Heart left ventricle (tissue), 16 donors: ENCODE data around the gene DPEP3. TPM values are rescaled to one million over a fixed set of nuclear protein-coding genes. Genes with fewer than 3 reads are reported as not detected.

Experiments
- ATAC-seq, 4 donors: fragments of 200-7000 bp; cut with Tn5 transposase; one replicate each; pipeline ENCODE4 v1.9.1; 2020 to 2022; ENCODE audit warnings: moderate library complexity in 4 of 4, mild to moderate bottlenecking in 3 of 4, moderate number of reproducible peaks in 1 of 4
- DNase-seq, 5 donors: peaks; one replicate each; pipeline ENCODE4 v3.0.0-alpha.2; 2020
- H3K27ac ChIP-seq, 12 donors: fragments of 200-600 bp; sonication (generic) in 4 of 12; one replicate each; pipeline versions ENCODE4 v1.5.0 to v1.8.0; 2016 to 2022; ENCODE audit warnings: mild to moderate bottlenecking in 2 of 12
- H3K27me3 ChIP-seq, 9 donors: fragments of 200-600 bp; sonication (generic) in 2 of 9; one replicate each; pipeline versions ENCODE4 v1.5.1 to v1.8.0; 2016 to 2022; ENCODE audit warnings: mild to moderate bottlenecking in 3 of 9
- H3K36me3 ChIP-seq, 9 donors: fragments of 200-600 bp; sonication (generic) in 2 of 9; one replicate each; pipeline versions ENCODE4 v1.5.0 to v1.8.0; 2018 to 2022; ENCODE audit warnings: mild to moderate bottlenecking in 2 of 9
- H3K4me1 ChIP-seq, 12 donors: fragments of 200-600 bp; sonication (generic) in 4 of 12; one replicate each; pipeline versions ENCODE4 v1.5.0 to v1.8.0; 2016 to 2022; ENCODE audit warnings: mild to moderate bottlenecking in 3 of 12
- H3K4me3 ChIP-seq, 12 donors: fragments of 200-600 bp; sonication (generic) in 4 of 12; one replicate each; pipeline versions ENCODE4 v1.5.0 to v1.8.0; 2017 to 2022; ENCODE audit warnings: mild to moderate bottlenecking in 9 of 12, moderate library complexity in 4 of 12
- H3K9me3 ChIP-seq, 12 donors: fragments of 200-600 bp; sonication (generic) in 4 of 12; one replicate each; pipeline versions ENCODE4 v1.5.0 to v1.8.0; 2016 to 2022; ENCODE audit warnings: mild to moderate bottlenecking in 1 of 12
- POLR2A ChIP-seq, 2 donors: fragments of 450-650 bp; IDR thresholded peaks; one replicate each; pipeline ENCODE4 v1.6.1; 2017; ENCODE audit warnings: antibody characterized with exemption in 2 of 2, mild to moderate bottlenecking in 2 of 2, moderate library complexity in 2 of 2
- WGBS, 4 donors: extraction: QIAGEN DNeasy Blood & Tissue Kit in 2 of 4; methylation state at CpG; one replicate each; pipeline versions ENCODE4 v1.1.5 to v1.1.7; 2013 to 2018; 5-methylcytosine and 5-hydroxymethylcytosine counted together
- intact Hi-C, 10 donors: fragments of 100-400 bp; cut with DNase I; formaldehyde crosslinking; loops; one replicate each; pipeline versions ENCODE4 v1.11.1 to v1.14.2; 2022
- polyA plus RNA-seq, 2 donors: library from polyadenylated mRNA; stranded (reverse); fragments of 200-250 nt; gene quantifications; one replicate each; pipeline ENCODE4 v1.2.3, GENCODE V29; 2013
- total RNA-seq, 9 donors: library from RNA; depleted of rRNA in 2 of 9; stranded (reverse); fragments of >200 nt in 2 of 9; fragmentation: NEBNext Ultra II Directional in 3 of 9; extraction: Animal tissue kit (Norgen Biotek cat#: 25700) in 3 of 9; gene quantifications; one replicate each; pipeline versions ENCODE4 v1.1.0 to v1.2.4, GENCODE V29; 2016 to 2023
- TF ChIP-seq, protein P1 (sequence below), 12 donors: fragments of 200-600 bp; sonication (generic) in 4 of 12; IDR thresholded peaks; one replicate each; pipeline versions ENCODE4 v1.5.0 to v1.8.0; 2018 to 2022; ENCODE audit warnings: antibody characterized with exemption in 12 of 12, mild to moderate bottlenecking in 5 of 12
- donor health status: ischemic (EF 13 %, LVEDD 7.1; RV severe dilation, severe dysfunction).
- donor health status: healthy with polysubstance abuse.
- donor health status: DM: no; HTN: yes; CAD: no.
- donor health status: DM: no; HTN: no; CAD: no.
- donor health status: ischemic (EF 25% LVEDD 6.9; RV normal size, moderate dysfunction).
- donor health status: ischemic (EF 25% LVEDD 5.7; RV mildly dilated, moderate dysfunction).
- donor health status: healthy.
- donor health status: DM: yes; HTN: yes; CAD: no.
- donor health status: ischemic (EF 35%, LVEDD 5.7; RV mildly dilated, moderate dysfunction).
- donor health status: nonischemic (EF 11% LVEDD 7.7; RV severe dilation, severe dysfunction).
- donor health status: DM: yes; HTN: yes; CAD: no.
- donor health status: PGD.
- donor health status: ischemic (EF 29% LVEDD 5.4; RV normal size, mild dysfunction).
- donor health status: nonischemic (EF 23%, LVEDD 6.1; RV moderate dilation, normal function).

The DPEP3 gene
- total and polyA plus RNA-seq, 11 donors, result 0.13 to 0.16 TPM; not detected in 9

DNA sequence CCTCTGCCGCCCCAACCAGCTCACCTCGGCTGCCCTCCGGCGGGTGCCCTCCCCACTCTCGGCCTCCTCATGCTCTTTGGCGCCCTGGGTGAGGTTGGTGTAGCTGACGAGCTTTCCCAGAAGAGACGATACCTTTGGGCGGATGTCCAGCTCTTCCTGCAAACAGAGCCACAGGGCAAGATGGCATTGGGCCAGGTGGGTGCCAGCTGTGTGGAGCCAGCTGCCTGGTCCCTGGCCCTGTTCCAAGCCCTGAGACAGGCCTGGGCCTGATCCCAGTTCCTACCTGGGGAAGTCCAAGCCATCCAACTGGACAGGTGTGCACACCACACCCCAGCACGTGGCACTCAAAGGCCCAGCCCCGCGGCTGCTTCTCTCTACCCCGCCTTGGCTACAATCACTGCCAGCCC, 18.7 kb downstream of the DPEP3 start:
- Histone ChIP-seq H3K4me3 (no peak overlapping the region), H3K4me1 (peaks cover 52 to 89% (median 82%) of the 10 kb centered on the region in 12 donors), H3K36me3 (peaks cover 0 to 81% (median 68%) of the 10 kb centered on the region in 9 donors), H3K27ac (peak overlapping the region in 11 of 12 donors; percentile 95 to 100 (median 99)), H3K9me3 (no peaks in the 10 kb centered on the region), H3K27me3 (no peaks in the 10 kb centered on the region)
- intact Hi-C loops, result loop anchor here in 1 of 10 donors (10.0 kb wide), 1 partner anchor 273 kb away; the partner anchor contains the start of gene ESRP2
- peak in 4 of 5 donors; percentile 60 to 88 (median 71) for DNase-seq
- ATAC-seq, result peak in 2 of 4 donors; percentile 2 to 13
- WGBS, 4 donors, result 62 to 68% (median 67%) methylated on average over 12 to 13 of the region's 13 CpGs
- TF ChIP-seq, protein P1, sequence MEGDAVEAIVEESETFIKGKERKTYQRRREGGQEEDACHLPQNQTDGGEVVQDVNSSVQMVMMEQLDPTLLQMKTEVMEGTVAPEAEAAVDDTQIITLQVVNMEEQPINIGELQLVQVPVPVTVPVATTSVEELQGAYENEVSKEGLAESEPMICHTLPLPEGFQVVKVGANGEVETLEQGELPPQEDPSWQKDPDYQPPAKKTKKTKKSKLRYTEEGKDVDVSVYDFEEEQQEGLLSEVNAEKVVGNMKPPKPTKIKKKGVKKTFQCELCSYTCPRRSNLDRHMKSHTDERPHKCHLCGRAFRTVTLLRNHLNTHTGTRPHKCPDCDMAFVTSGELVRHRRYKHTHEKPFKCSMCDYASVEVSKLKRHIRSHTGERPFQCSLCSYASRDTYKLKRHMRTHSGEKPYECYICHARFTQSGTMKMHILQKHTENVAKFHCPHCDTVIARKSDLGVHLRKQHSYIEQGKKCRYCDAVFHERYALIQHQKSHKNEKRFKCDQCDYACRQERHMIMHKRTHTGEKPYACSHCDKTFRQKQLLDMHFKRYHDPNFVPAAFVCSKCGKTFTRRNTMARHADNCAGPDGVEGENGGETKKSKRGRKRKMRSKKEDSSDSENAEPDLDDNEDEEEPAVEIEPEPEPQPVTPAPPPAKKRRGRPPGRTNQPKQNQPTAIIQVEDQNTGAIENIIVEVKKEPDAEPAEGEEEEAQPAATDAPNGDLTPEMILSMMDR (IDR thresholded peaks at IDR 0.05), result no peak
- TF ChIP-seq POLR2A (IDR thresholded peaks at IDR 0.05), result no peak

DNA sequence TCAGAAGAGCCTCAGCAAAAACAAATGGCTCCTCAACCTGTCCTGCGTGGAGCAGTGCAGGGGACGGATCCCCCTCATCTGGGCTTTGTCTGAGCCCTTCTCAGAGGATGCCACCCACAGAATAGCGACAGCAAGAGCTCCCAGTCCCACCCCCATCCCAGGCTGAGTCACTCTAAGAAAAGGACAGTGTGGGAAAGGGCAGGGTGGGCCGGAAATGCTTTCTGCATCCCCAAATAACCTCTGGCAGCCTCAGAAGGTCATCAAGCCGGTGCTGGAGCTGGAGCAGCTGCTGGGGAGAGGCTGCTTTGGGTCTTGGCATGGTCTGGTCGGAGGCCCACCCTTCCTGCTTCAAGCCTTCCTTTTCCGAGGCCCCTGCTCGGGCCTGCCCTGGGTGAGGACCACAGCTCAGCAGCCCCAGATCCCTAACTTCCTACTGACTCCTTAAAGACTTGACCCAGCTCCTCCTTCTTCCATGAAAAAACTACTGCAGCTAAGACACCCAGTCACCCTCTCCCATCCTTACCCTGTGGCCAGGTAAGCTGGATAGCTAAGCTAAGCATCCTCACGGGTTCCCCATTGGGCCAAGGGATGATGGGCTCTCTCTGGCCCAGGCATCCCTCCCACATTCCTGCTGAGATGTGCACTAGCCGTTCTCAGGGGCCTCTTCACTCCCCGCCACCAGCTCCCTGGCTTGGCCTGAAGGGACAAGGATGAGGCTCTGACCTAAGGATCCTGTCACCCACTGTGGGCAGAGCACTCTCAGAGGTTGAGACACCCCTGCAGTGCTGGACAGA, 20.6 kb downstream of the DPEP3 start:
- intact Hi-C loops, result loop anchor here in 1 of 10 donors (10.0 kb wide), 1 partner anchor 275 kb away; the partner anchor contains the start of gene ESRP2
- DNase-seq (peak; percentile 84 to 96 (median 92)), ATAC-seq (peak; percentile 79 to 91 (median 82))
- WGBS, 4 donors, result 7 to 26% (median 18%) methylated on average over 7 to 11 of the region's 11 CpGs
- TF ChIP-seq POLR2A (IDR thresholded peaks at IDR 0.05), result peak in 1 of 2 donors; percentile 50
- TF ChIP-seq, protein P1 (IDR thresholded peaks at IDR 0.05), result no peak
- H3K4me1 ChIP-seq, result peaks cover 46 to 76% (median 64%) of the 10 kb centered on the region in 12 donors
- peak overlapping the region in 7 of 12 donors; percentile 2 to 26 (median 19) for H3K4me3 ChIP-seq
- no peaks in the 10 kb centered on the region for H3K9me3 ChIP-seq
- H3K27ac ChIP-seq, result peak overlapping the region; percentile 80 to 100 (median 98)
- no peaks in the 10 kb centered on the region for H3K27me3 ChIP-seq
- H3K36me3 ChIP-seq, result peaks cover 0 to 89% (median 82%) of the 10 kb centered on the region in 9 donors

DNA sequence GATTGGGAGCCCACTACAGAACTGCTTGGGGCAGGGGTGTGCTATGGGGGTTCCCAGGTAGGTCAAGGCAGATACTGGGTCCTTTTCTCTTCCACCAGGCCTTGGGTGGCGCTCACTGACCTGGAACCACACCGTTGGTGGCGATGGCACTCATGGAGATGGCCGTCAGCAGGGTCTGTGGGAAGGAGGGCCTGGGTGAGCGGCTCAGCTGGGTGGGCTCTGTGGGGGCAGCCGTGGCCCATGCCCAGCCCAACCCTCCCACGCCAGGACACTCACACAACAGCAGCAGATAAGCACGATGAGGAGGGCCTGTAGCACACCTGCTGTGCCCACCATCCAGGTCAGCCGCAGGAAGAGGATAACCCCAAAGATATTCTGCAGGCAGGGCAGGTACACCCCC, 22.7 kb downstream of the DPEP3 start:
- no peak overlapping the region for H3K4me3 ChIP-seq
- WGBS, 4 donors, result 92 to 95% (median 94%) methylated on average over 8 to 9 of the region's 9 CpGs
- ATAC-seq (no peak), DNase-seq (no peak)
- intact Hi-C loops, result no loop called here
- no peaks in the 10 kb centered on the region for H3K9me3 ChIP-seq
- peaks cover 0 to 100% (median 95%) of the 10 kb centered on the region in 9 donors for H3K36me3 ChIP-seq
- no peak for TF ChIP-seq POLR2A (IDR thresholded peaks at IDR 0.05)
- TF ChIP-seq, protein P1 (IDR thresholded peaks at IDR 0.05), result no peak
- no peaks in the 10 kb centered on the region for H3K27me3 ChIP-seq
- peaks cover 26 to 65% (median 43%) of the 10 kb centered on the region in 12 donors for H3K4me1 ChIP-seq
- H3K27ac ChIP-seq, result peak overlapping the region in 7 of 12 donors; percentile 95 to 100 (median 99)
